ENCODE data around the gene ERCC1. TPM values are rescaled to one million over a fixed set of nuclear protein-coding genes. Genes with fewer than 3 reads are reported as not detected.

ERCC1 gene
- total and polyA plus RNA-seq, 12 donors, result 62.9 to 107 (median 86.5) TPM

GRCh38 chr19:45467115-45467455, 43.4 kb upstream of the ERCC1 start:
- H3K4me3 ChIP-seq, result peak overlapping the region in 2 of 4 donors; percentile 35 to 65
- no peaks in the 10 kb centered on the region for H3K36me3 ChIP-seq (replicated peaks in 1 of 2)
- 2 to 3% (median 2%) methylated on average over 11 of the region's 11 CpGs for WGBS, 4 donors
- peak overlapping the region in 4 of 5 donors; percentile 57 to 97 (median 92) for H3K27ac ChIP-seq
- H3K4me1 ChIP-seq (replicated peaks in 1 of 2), result peaks cover 19 to 22% of the 10 kb centered on the region in 2 donors
- intact Hi-C loops (cut with DNase I), result no loop called here
- H3K9me3 ChIP-seq (replicated peaks in 1 of 3), result no peaks in the 10 kb centered on the region
- DNase-seq, result no peak
- no peaks in the 10 kb centered on the region for H3K27me3 ChIP-seq
- TF ChIP-seq CTCF (IDR thresholded peaks at IDR 0.05) (no peak), POLR2A (IDR thresholded peaks at IDR 0.05) (no peak)

DNA sequence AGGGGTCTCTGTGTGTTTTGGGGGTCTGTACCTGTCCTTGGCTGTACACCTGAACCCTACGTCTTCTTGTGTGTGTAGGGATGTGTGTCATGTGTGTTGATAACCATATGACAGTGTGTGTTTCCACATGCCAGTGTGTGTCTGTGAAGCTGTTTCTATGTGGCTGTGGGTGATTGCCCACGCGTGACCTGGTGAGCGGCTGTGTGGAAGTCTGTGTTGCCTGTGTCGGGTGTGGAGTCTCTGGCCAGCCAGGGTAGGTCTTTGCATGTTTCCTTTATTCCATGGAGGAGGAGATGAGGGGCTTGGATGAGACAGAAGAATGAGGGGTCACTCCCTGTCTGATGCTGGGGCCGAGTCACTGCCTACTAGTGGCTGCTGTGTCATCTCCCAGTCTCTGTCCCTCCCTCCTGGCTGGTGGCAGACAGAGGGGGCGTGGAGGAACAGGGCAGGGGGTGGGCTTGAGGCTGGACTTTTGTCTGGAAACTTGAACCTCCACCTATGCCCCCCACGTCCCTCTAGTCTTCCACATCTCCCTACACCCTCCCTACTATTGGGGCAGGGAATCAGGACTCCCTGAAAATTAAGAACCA, 41.2 kb upstream of the ERCC1 start:
- H3K36me3 ChIP-seq (replicated peaks in 1 of 2), result no peaks in the 10 kb centered on the region
- intact Hi-C loops (cut with DNase I), result no loop called here
- no peaks in the 10 kb centered on the region for H3K27me3 ChIP-seq
- peaks cover 15 to 17% of the 10 kb centered on the region in 2 donors for H3K4me1 ChIP-seq (replicated peaks in 1 of 2)
- H3K4me3 ChIP-seq, result no peak overlapping the region
- H3K27ac ChIP-seq, result no peak overlapping the region
- H3K9me3 ChIP-seq (replicated peaks in 1 of 3), result no peaks in the 10 kb centered on the region
- TF ChIP-seq POLR2A (IDR thresholded peaks at IDR 0.05), result no peak
- no peak for TF ChIP-seq CTCF (IDR thresholded peaks at IDR 0.05)
- DNase-seq, result no peak
- 52 to 57% (median 55%) methylated on average over 7 to 8 of the region's 8 CpGs for WGBS, 4 donors

DNA sequence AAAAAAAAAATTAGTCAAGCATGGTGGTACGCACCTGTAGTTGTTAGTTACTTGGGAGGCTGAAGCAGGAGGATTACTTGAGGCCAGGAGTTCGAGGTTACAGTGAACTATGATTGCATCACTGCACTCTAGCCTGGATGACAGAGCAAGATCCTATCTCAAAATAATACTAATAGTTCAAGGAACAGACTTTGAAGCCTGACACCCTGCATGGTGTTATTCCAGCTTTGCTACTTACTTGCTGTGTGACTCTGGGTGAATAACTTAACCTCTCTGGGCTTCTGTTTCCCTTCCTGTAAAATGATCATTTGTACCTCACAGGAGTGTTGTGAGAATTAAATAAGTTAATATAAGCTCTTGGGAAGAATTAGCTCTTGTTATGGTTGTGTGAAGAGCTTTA, 40.6 kb upstream of the ERCC1 start:
- no peaks in the 10 kb centered on the region for H3K36me3 ChIP-seq (replicated peaks in 1 of 2)
- H3K27ac ChIP-seq, result no peak overlapping the region
- WGBS, 4 donors, result 66 to 83% (median 79%) methylated on average over 2 of the region's 2 CpGs
- H3K4me1 ChIP-seq (replicated peaks in 1 of 2), result peaks cover 10 to 12% of the 10 kb centered on the region in 2 donors
- intact Hi-C loops (cut with DNase I), result no loop called here
- no peak for TF ChIP-seq POLR2A (IDR thresholded peaks at IDR 0.05)
- no peaks in the 10 kb centered on the region for H3K27me3 ChIP-seq
- DNase-seq, result no peak
- H3K4me3 ChIP-seq, result no peak overlapping the region
- H3K9me3 ChIP-seq (replicated peaks in 1 of 3), result no peaks in the 10 kb centered on the region

GRCh38 chr19:45463241-45463640, 39.5 kb upstream of the ERCC1 start:
- no peak overlapping the region for H3K4me3 ChIP-seq
- intact Hi-C loops (cut with DNase I), result no loop called here
- DNase-seq, result no peak
- 58 to 81% (median 65%) methylated on average over 4 of the region's 4 CpGs for WGBS, 4 donors
- H3K27me3 ChIP-seq, result no peaks in the 10 kb centered on the region
- peaks cover 4% of the 10 kb centered on the region in 2 donors for H3K4me1 ChIP-seq (replicated peaks in 1 of 2)
- TF ChIP-seq CTCF (IDR thresholded peaks at IDR 0.05), result no peak
- TF ChIP-seq POLR2A (IDR thresholded peaks at IDR 0.05), result no peak
- H3K36me3 ChIP-seq (replicated peaks in 1 of 2), result no peaks in the 10 kb centered on the region
- no peaks in the 10 kb centered on the region for H3K9me3 ChIP-seq (replicated peaks in 1 of 3)
- no peak overlapping the region for H3K27ac ChIP-seq

GRCh38 chr19:45462174-45462573, 38.5 kb upstream of the ERCC1 start:
- H3K4me3 ChIP-seq, result no peak overlapping the region

More at GRCh38 chr19:45462174-45462573, 38.5 kb upstream of the ERCC1 start:
- intact Hi-C loops (cut with DNase I), result no loop called here
- Histone ChIP-seq H3K27me3 (no peaks in the 10 kb centered on the region), H3K36me3 (replicated peaks in 1 of 2) (no peaks in the 10 kb centered on the region), H3K27ac (no peak overlapping the region), H3K4me1 (replicated peaks in 1 of 2) (no peaks in the 10 kb centered on the region), H3K9me3 (replicated peaks in 1 of 3) (no peaks in the 10 kb centered on the region)
- WGBS, 4 donors, result 53 to 63% (median 57%) methylated on average over 3 to 4 of the region's 4 CpGs
- no peak for TF ChIP-seq POLR2A (IDR thresholded peaks at IDR 0.05)
- no peak for TF ChIP-seq CTCF (IDR thresholded peaks at IDR 0.05)
- DNase-seq, result no peak

All from adrenal gland (tissue), 12 donors.